HUDEP-2 (cell line): Measurements from ENCODE around the gene AZGP1.
"Not testable (repeated sequence)": the region's sequence is repeated elsewhere in the genome, so short reads cannot be mapped to it uniquely, and the experiment has no call there.

Source experiments
- DNase-seq, 76 experiments: peaks; one replicate each; lab custom pipeline; 2025; ENCODE audit not compliant: unreplicated experiment in 76 of 76; lab: John Stamatoyannopoulos, UW

Gene AZGP1

GRCh38 chr7:99975782-99976521 is at the start of gene AZGP1:
TSS of gene AZGP1 (minus strand) at chr7:99976031. CDS start at chr7:99976020, 11 bp downstream.
- DNase-seq, result peak in 40 of 76 experiments; percentile 2 to 62 (median 24)

DNA sequence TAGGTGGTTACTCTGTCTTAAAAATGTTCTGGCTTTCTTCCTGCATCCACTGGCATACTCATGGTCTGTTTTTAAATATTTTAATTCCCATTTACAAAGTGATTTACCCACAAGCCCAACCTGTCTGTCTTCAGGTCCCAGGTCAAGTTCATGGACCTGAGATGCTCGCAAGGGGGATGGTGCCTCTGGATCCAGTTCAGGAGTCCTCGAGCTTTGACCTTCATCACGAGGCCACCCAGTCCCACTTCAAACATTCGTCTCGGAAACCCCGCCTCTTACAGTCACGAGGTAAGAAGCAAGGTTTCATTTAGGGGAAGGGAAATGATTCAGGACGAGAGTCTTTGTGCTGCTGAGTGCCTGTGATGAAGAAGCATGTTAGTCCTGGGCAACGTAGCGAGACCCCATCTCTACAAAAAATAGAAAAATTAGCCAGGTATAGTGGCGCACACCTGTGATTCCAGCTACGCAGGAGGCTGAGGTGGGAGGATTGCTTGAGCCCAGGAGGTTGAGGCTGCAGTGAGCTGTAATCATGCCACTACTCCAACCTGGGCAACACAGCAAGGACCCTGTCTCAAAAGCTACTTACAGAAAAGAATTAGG is 48.3 kb upstream of the AZGP1 start:
- no peak for DNase-seq

DNA sequence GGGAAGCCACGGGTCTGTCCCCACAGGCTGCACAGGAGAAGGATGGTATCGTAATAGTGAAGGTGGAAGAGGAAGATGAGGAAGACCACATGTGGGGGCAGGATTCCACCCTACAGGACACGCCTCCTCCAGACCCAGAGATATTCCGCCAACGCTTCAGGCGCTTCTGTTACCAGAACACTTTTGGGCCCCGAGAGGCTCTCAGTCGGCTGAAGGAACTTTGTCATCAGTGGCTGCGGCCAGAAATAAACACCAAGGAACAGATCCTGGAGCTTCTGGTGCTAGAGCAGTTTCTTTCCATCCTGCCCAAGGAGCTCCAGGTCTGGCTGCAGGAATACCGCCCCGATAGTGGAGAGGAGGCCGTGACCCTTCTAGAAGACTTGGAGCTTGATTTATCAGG is 47.7 kb upstream of the AZGP1 start:
- peak in 1 of 76 experiments; percentile 1 for DNase-seq

- DNase-seq, result no peak
Observed at GRCh38 chr7:100022621-100023020, 46.8 kb upstream of the AZGP1 start.

- DNase-seq, result no peak
Observed at GRCh38 chr7:100021297-100021696, 45.5 kb upstream of the AZGP1 start.

DNA sequence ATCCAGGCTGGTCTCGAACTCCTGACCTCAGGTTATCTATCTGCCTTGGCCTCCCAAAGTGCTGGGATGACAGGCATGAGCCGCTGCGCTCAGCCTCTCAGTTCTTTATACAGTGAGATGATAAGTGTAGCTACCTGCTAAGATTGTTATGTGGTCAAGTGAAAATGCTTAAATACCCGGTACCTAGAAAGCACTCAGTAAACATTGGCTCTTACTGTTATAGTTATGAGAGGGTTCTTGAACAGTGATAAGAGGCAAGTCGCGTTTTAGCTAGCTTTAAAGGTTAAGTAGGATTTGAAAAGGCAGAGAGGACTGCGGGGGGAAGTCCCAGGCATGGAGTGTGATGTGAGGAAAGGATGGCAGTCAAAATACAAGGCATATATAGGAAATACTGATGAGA is 44.1 kb upstream of the AZGP1 start:
- DNase-seq, result no peak

- DNase-seq, result no peak
Observed at GRCh38 chr7:100017875-100018274, 42.0 kb upstream of the AZGP1 start.

GRCh38 chr7:100017300-100017699 is 41.5 kb upstream of the AZGP1 start:
- no peak for DNase-seq

GRCh38 chr7:100016215-100016901 is 40.5 kb upstream of the AZGP1 start:
- DNase-seq, result no peak

DNA sequence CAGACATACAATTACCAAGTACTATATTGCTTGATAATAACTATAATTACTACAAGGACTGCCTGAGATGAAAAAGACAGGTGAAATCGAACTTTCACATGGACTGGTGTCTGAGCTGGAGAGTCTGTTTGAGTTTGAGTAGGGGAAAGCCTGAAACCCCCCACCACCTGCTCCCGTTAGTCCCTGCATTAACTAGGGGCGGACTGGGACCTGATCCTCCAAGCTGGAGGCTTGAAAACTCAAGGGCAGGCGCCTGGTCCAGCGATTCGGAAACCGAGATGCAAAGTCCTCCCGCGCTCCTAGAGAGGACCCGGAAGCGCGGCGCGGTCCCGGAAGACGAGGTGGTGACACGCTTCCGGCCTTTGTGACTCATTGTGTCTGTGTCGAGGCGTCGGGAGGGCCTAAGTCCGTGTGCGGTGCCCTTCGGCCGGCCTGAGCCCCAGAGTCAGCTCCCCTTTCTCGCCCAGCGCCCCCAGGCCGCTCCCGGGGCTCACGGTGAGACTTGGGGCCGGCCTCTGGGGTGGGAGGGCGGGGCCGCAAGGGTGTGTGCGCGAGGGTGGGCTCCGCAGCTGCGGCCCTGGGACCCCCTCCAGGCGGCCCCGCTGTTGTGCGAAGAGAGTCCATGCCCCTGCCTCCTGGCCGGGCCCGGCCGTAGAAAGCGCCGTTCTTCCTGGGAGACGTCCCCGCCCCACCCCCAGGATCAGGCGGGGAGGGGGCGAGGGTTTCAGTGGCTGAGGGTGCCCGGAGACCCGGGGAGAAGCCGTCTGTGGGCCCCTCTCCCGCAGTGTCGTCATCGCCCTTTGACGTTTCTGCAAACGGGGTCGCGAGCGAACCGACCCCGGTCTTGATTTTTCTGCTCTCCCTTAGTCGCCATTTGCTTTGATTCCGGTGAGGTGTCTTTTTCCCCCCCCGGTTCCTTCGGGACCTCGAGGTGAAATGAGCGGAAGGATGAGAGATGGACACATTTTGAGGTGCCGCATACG is 39.7 kb upstream of the AZGP1 start, which contains the start of gene ZKSCAN1:
TSS of gene ZKSCAN1 (plus strand) at position 365 of the 983 bp plus-strand sequence. CDS start 7,911 bp downstream, outside the sequence.
- peak in 74 of 76 experiments; percentile 15 to 90 (median 76) for DNase-seq

DNA sequence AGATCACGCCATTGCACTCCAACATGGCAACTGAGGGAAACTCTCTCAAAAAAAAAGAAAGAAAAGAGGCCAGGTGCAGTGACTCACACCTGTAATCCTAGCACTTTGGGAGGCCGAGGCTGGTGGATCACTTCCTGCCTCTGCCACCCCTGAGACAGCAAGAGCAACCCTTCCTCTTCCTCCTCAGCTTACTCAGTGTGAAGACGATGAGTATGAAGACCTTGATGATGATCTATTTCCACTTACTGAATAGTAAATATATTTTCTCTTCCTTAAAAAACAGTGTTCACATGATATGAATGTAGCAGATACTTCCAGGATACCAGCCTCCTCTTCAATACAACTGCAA is 37.5 kb upstream of the AZGP1 start:
- no peak for DNase-seq

GRCh38 chr7:100012385-100013327 is 36.8 kb upstream of the AZGP1 start:
- not testable (repeated sequence) for DNase-seq

GRCh38 chr7:100011516-100011915 is 35.7 kb upstream of the AZGP1 start:
- no peak for DNase-seq

GRCh38 chr7:100010901-100011300 is 35.1 kb upstream of the AZGP1 start:
- no peak for DNase-seq

DNA sequence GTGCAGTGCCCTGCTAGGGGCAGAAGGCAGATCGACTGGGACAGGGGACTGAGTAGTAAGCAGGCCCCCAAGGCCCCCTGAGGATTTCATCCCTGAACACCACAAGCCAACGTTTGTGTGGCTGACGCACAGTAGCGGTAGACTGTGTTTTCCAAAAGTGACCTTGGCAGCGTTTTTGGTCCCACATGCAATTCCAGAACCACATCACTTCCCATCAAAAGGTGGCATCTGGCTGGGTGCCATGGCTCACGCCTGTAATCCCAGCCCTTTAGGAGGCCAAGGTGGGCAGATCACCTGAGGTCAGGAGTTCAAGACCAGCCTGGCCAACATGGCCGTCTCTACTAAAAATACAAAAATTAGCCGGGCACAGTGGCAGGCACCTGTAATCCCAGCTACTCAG is 34.1 kb upstream of the AZGP1 start:
- not testable (repeated sequence) for DNase-seq

GRCh38 chr7:100008525-100008924 is 32.7 kb upstream of the AZGP1 start:
- DNase-seq, result no peak

GRCh38 chr7:100007887-100008286 is 32.1 kb upstream of the AZGP1 start:
- DNase-seq, result no peak

DNA sequence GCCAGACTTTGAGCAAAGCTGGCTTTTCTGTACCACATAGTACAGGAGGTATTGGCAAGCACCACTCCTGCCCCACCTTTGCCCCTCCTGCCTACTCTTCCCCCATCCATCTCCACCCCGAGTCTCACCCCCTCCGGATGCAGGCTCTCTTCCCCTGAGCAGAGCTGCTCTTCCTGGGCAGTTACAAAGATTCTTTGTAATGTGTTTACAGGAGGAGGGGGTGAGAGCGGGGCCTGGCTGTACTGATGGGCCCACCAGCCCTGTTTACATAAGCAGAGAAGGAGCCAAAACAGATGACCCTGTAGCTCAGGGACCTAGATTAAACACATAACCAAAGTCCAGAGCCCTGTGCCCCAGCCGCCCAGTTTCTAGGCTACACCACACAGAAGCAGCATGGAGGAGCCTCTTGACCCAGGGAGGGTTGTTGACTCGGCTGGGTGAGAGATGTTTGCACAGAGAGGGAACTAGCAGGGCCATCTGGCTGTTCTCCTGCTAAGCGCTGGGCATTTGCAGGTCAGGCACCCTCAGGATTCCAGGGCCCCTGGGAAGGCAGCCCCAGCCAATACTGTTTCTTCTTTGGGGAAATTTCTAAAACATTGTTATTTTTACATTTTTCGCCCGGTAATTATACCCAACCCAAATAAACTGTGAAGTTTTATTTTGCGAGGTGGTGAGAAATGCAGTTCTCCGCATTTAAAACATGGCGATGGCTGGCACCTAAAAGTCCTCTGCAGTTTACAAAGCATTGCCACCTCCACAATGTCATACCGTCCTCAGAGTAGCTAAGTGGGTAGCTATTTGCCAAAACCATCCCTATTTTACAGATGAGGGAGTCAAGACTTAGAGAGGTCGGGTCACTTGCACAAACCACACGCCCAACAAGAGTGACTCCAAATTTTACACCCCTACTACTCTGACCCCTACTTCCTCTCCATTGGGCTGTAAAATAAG is 28.2 kb upstream of the AZGP1 start:
- no peak for DNase-seq
